ENCODE measurements around the gene PFN1.

The PFN1 gene

DNA sequence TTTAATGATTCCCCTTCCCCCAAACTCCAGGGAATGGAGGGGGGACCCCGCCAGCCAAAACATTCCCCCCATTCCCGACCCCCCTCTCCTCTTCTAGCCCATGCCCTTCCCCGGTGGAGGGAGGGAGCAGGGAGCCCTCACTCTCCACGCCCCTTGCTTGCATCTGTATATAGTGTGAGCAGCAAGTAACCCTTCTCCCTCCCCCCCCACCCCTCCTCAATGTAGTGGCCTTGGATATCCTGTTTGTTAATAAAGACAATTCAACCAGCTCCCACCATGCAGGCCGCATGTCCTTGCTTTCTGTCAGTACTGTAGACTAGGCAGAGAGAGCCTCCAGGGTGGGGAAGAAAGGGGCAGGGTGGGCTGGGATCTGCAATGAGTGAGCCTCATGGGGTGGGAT lies 50.5 kb downstream of the PFN1 start:
- peaks cover 34% of the 10 kb centered on the region for H3K36me3 ChIP-seq (ENCODE audit: insufficient read depth, low read length)
- H3K27me3 ChIP-seq (ENCODE audit: control insufficient read depth in 1 of 2, insufficient read depth in 2 of 2, low read length in 2 of 2), result peaks cover 11 to 30% of the 10 kb centered on the region in 2 donors
- H3K9me3 ChIP-seq (ENCODE audit: low read length), result no peaks in the 10 kb centered on the region
- H3K4me3 ChIP-seq (ENCODE audit: low read depth in 1 of 2, low read length in 2 of 2), result no peak overlapping the region
- no peak overlapping the region for H3K9ac ChIP-seq (ENCODE audit: low read length)
- H3K27ac ChIP-seq (ENCODE audit: low read depth, low read length), result no peak overlapping the region
- peaks cover 11% of the 10 kb centered on the region for H3K4me1 ChIP-seq (ENCODE audit: insufficient read depth, low read length)

DNA sequence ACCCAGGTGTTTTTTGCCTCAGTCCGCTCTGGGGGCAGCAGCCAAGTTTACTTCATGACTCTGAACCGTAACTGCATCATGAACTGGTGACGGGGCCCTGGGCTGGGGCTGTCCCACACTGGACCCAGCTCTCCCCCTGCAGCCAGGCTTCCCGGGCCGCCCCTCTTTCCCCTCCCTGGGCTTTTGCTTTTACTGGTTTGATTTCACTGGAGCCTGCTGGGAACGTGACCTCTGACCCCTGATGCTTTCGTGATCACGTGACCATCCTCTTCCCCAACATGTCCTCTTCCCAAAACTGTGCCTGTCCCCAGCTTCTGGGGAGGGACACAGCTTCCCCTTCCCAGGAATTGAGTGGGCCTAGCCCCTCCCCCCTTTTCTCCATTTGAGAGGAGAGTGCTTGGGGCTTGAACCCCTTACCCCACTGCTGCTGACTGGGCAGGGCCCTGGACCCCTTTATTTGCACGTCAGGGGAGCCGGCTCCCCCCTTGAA lies 51.1 kb downstream of the PFN1 start:
- H3K4me1 ChIP-seq (ENCODE audit: insufficient read depth, low read length), result peaks cover 11% of the 10 kb centered on the region
- H3K27me3 ChIP-seq (ENCODE audit: control insufficient read depth in 1 of 2, insufficient read depth in 2 of 2, low read length in 2 of 2), result peaks cover 11 to 30% of the 10 kb centered on the region in 2 donors
- no peaks in the 10 kb centered on the region for H3K9me3 ChIP-seq (ENCODE audit: low read length)
- H3K36me3 ChIP-seq (ENCODE audit: insufficient read depth, low read length), result peaks cover 40% of the 10 kb centered on the region
- no peak overlapping the region for H3K4me3 ChIP-seq (ENCODE audit: low read depth in 1 of 2, low read length in 2 of 2)
- no peak overlapping the region for H3K9ac ChIP-seq (ENCODE audit: low read length)
- no peak overlapping the region for H3K27ac ChIP-seq (ENCODE audit: low read depth, low read length)

DNA sequence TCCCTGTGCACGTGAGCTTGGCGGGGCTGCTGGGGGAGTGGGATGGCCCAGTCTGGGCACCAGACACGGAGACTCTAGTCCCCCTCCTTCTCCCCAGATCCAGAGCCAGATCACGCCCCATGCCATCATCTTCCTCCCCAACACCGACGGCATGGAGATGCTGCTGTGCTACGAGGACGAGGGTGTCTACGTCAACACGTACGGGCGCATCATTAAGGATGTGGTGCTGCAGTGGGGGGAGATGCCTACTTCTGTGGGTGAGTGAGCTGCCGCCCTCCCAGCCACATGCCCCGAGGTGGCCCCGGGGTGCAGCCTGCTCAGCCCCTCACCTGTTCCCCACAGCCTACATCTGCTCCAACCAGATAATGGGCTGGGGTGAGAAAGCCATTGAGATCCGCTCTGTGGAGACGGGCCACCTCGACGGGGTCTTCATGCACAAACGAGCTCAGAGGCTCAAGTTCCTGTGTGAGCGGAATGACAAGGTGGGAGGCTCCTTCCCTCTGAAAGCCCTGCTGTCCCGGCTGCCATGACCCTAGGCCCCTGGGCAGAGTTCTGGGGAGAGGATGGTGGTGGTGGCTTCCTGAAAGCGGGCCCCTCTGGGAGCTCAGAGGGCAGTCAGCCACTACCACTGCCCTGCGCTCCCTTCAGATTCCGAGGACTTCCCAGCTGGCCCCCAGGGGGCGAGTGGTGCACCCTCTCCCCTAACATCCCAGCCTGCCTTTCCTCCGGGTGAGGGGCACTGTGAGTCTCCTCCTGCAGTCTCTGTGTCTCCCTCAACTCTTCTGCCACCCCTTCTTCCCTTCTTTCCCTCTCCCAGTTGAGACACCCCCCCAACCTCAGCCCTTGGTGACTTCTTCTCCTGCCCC lies 51.8 kb downstream of the PFN1 start:
- Histone ChIP-seq H3K9ac (ENCODE audit: low read length) (no peak overlapping the region), H3K4me1 (ENCODE audit: insufficient read depth, low read length) (peaks cover 11% of the 10 kb centered on the region), H3K9me3 (ENCODE audit: low read length) (no peaks in the 10 kb centered on the region), H3K27me3 (ENCODE audit: control insufficient read depth in 1 of 2, insufficient read depth in 2 of 2, low read length in 2 of 2) (peaks cover 11 to 28% of the 10 kb centered on the region in 2 donors), H3K27ac (ENCODE audit: low read depth, low read length) (no peak overlapping the region), H3K4me3 (ENCODE audit: low read depth in 1 of 2, low read length in 2 of 2) (no peak overlapping the region), H3K36me3 (ENCODE audit: insufficient read depth, low read length) (peaks cover 46% of the 10 kb centered on the region)

DNA sequence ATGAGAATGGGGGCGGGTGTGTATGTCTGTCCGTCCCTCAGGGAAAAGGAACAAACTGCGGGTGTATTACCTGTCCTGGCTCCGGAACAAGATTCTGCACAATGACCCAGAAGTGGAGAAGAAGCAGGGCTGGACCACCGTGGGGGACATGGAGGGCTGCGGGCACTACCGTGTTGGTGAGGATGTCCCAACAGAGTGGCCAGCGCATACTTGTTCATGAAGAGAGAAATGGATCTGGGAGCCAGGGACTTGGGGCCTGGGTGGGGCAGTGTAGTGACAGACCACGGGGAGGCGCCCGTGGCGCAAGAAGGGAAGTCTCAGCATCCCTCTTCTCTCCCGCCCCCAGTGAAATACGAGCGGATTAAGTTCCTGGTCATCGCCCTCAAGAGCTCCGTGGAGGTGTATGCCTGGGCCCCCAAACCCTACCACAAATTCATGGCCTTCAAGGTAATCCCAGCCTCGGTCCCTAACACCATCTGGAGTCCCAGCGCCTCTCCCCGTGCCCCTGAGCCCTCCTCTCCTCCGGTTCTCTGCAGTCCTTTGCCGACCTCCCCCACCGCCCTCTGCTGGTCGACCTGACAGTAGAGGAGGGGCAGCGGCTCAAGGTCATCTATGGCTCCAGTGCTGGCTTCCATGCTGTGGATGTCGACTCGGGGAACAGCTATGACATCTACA lies 52.5 kb downstream of the PFN1 start:
- Histone ChIP-seq H3K36me3 (ENCODE audit: insufficient read depth, low read length) (peaks cover 53% of the 10 kb centered on the region), H3K27me3 (ENCODE audit: control insufficient read depth in 1 of 2, insufficient read depth in 2 of 2, low read length in 2 of 2) (peaks cover 11 to 20% of the 10 kb centered on the region in 2 donors), H3K27ac (ENCODE audit: low read depth, low read length) (no peak overlapping the region), H3K9me3 (ENCODE audit: low read length) (no peaks in the 10 kb centered on the region), H3K9ac (ENCODE audit: low read length) (no peak overlapping the region), H3K4me3 (ENCODE audit: low read depth in 1 of 2, low read length in 2 of 2) (no peak overlapping the region), H3K4me1 (ENCODE audit: insufficient read depth, low read length) (peaks cover 8% of the 10 kb centered on the region)

All from muscle layer of colon (tissue), 2 donors.